H9 (cell line): ENCODE data around the gene FAM221B. TPM values are rescaled to one million over a fixed set of nuclear protein-coding genes. Genes with fewer than 3 reads are reported as not detected.

Source experiments
- DNase-seq: peaks from one replicate; pipeline ENCODE4 v3.0.0-alpha.2; 2017
- H2AFZ ChIP-seq: one replicate; pipeline ENCODE4 v1.6.1; 2013; ENCODE audit warnings: mild to moderate bottlenecking, low read length, control low read depth, moderate library complexity
- H2AK5ac ChIP-seq: 2 replicates; pipeline ENCODE4 v1.6.1; 2013; ENCODE audit warnings: low read length, control low read depth, mixed read lengths; ENCODE audit not compliant: insufficient read length
- H2BK120ac ChIP-seq: one replicate; pipeline ENCODE4 v1.6.1; 2013; ENCODE audit warnings: low read depth, mild to moderate bottlenecking, low read length, control low read depth, inconsistent platforms; ENCODE audit not compliant: poor library complexity, severe bottlenecking
- H2BK12ac ChIP-seq: 2 replicates; pipeline ENCODE4 v1.6.1; 2013; ENCODE audit warnings: low read length, control low read depth, mixed read lengths, low read depth; ENCODE audit not compliant: insufficient read length
- H2BK15ac ChIP-seq: 2 replicates; pipeline ENCODE4 v1.6.1; 2013; ENCODE audit warnings: low read depth, low read length, control low read depth
- H2BK20ac ChIP-seq: one replicate; pipeline ENCODE4 v1.6.1; 2013; ENCODE audit warnings: low read depth, mild to moderate bottlenecking, low read length, control low read depth, inconsistent platforms; ENCODE audit not compliant: poor library complexity, severe bottlenecking
- H2BK5ac ChIP-seq: 2 replicates; pipeline ENCODE4 v1.6.1; 2013; ENCODE audit warnings: low read length, control low read depth, mixed read lengths; ENCODE audit not compliant: insufficient read length
- H3K14ac ChIP-seq: 2 replicates; pipeline ENCODE4 v1.6.1; 2013; ENCODE audit warnings: low read length, control low read depth; ENCODE audit not compliant: insufficient read depth
- H3K18ac ChIP-seq: 2 replicates; pipeline ENCODE4 v1.6.1; 2013; ENCODE audit warnings: low read depth, mild to moderate bottlenecking, mixed read lengths, low read length, control low read depth; ENCODE audit not compliant: insufficient read length
- H3K23ac ChIP-seq: 2 replicates; pipeline ENCODE4 v1.6.1; 2013; ENCODE audit warnings: low read length, control low read depth, mixed read lengths, low read depth; ENCODE audit not compliant: insufficient read length
- H3K23me2 ChIP-seq: 2 replicates; pipeline ENCODE4 v1.6.1; 2013; ENCODE audit warnings: low read depth, mild to moderate bottlenecking, mixed read lengths, low read length, control low read depth; ENCODE audit not compliant: insufficient read length, poor library complexity, severe bottlenecking
- H3K27ac ChIP-seq: 2 replicates; pipeline ENCODE4 v1.5.1; 2013; ENCODE audit warnings: low read length, control low read depth, mixed read lengths, low read depth; ENCODE audit not compliant: insufficient read length
- H3K27me3 ChIP-seq: 2 replicates; pipeline ENCODE4 v1.6.1; 2013; ENCODE audit warnings: low read length, control low read depth, inconsistent platforms; ENCODE audit not compliant: insufficient read depth
- H3K4ac ChIP-seq: 2 replicates; pipeline ENCODE4 v1.6.1; 2013; ENCODE audit warnings: low read depth, mild to moderate bottlenecking, control low read depth, inconsistent platforms, low read length, moderate library complexity
- H3K4me1 ChIP-seq: 2 replicates; pipeline ENCODE4 v1.6.1; 2013; ENCODE audit warnings: low read length, control low read depth, inconsistent platforms; ENCODE audit not compliant: insufficient read depth
- H3K4me2 ChIP-seq: 2 replicates; pipeline ENCODE4 v1.6.1; 2013; ENCODE audit warnings: low read length, control low read depth, mixed read lengths; ENCODE audit not compliant: insufficient read length, insufficient read depth
- H3K56ac ChIP-seq: 2 replicates; pipeline ENCODE4 v1.6.1; 2013; ENCODE audit warnings: low read depth, mild to moderate bottlenecking, mixed read lengths, low read length, control low read depth; ENCODE audit not compliant: insufficient read length
- H3K79me1 ChIP-seq: 2 replicates; pipeline ENCODE4 v1.6.1; 2013; ENCODE audit warnings: low read depth, mild to moderate bottlenecking, moderate library complexity, low read length, control low read depth, inconsistent platforms; ENCODE audit not compliant: insufficient read depth, poor library complexity, severe bottlenecking
- H3K79me2 ChIP-seq: 2 replicates; pipeline ENCODE4 v1.6.1; 2013; ENCODE audit warnings: low read length, control low read depth, inconsistent platforms; ENCODE audit not compliant: insufficient read depth
- H3K9ac ChIP-seq: 2 replicates; pipeline ENCODE4 v1.6.1; 2013; ENCODE audit warnings: low read length, control low read depth, mixed read lengths; ENCODE audit not compliant: insufficient read length; ENCODE audit errors: extremely low read depth
- H3K9me3 ChIP-seq: one replicate; pipeline ENCODE4 v1.6.1; 2013; ENCODE audit warnings: low read depth, low read length, inconsistent platforms; ENCODE audit not compliant: control insufficient read depth
- H3T11ph ChIP-seq: one replicate; pipeline ENCODE4 v1.6.1; 2013; ENCODE audit warnings: mild to moderate bottlenecking, low read length, control low read depth, inconsistent platforms
- H4K20me1 ChIP-seq: one replicate; pipeline ENCODE4 v1.6.1; 2013; ENCODE audit not compliant: control insufficient read depth, insufficient read length, insufficient read depth
- H4K5ac ChIP-seq: 2 replicates; pipeline ENCODE4 v1.6.1; 2013; ENCODE audit warnings: low read depth, mild to moderate bottlenecking, mixed read lengths, low read length, control low read depth; ENCODE audit not compliant: insufficient read length
- H4K8ac ChIP-seq: replicated peaks from 2 replicates; pipeline ENCODE4 v1.6.1; 2013; ENCODE audit warnings: low read length, control low read depth, mixed read lengths, low read depth; ENCODE audit not compliant: insufficient read length
- H4K91ac ChIP-seq: 2 replicates; pipeline ENCODE4 v1.6.1; 2013; ENCODE audit warnings: low read depth, mild to moderate bottlenecking, moderate library complexity, mixed read lengths, low read length, control low read depth; ENCODE audit not compliant: insufficient read length
- H3K27ac Mint-ChIP-seq, 3 experiments: 2 replicates in 2 of 3; 3 replicates in 1 of 3; pipeline ENCODE4 v1.8.0; 2020 to 2021; ENCODE audit warnings: mixed read lengths in 3 of 3, mild to moderate bottlenecking in 1 of 3, moderate library complexity in 1 of 3
- H3K27me3 Mint-ChIP-seq: 2 replicates; pipeline ENCODE4 v1.8.0; 2021; ENCODE audit warnings: low read depth, mild to moderate bottlenecking, moderate library complexity, mixed read lengths
- H3K36me3 Mint-ChIP-seq, 3 experiments: 2 replicates in 2 of 3; 3 replicates in 1 of 3; pipeline ENCODE4 v1.8.0; 2020 to 2021; ENCODE audit warnings: low read depth in 3 of 3, mixed read lengths in 3 of 3; ENCODE audit not compliant: insufficient read depth in 1 of 3
- H3K4me1 Mint-ChIP-seq, 2 experiments: 2 replicates each; pipeline ENCODE4 v1.8.0; 2020; ENCODE audit warnings: mixed read lengths in 2 of 2
- H3K4me3 Mint-ChIP-seq, 2 experiments: 2 replicates in 1 of 2; 3 replicates in 1 of 2; pipeline ENCODE4 v1.8.0; 2020 to 2021; ENCODE audit warnings: mild to moderate bottlenecking in 2 of 2, mixed read lengths in 2 of 2, moderate library complexity in 1 of 2
- H3K9me3 Mint-ChIP-seq, 2 experiments: 2 replicates in 1 of 2; 3 replicates in 1 of 2; pipeline ENCODE4 v1.8.0; 2020; ENCODE audit warnings: mild to moderate bottlenecking in 2 of 2, mixed read lengths in 2 of 2, moderate library complexity in 1 of 2
- WGBS: extraction: QIAGEN DNeasy Blood & Tissue Kit; methylation state at CpG from one replicate; pipeline ENCODE4 v1.1.7; 2013; ENCODE audit warnings: missing lambda C conversion rate, low lambda C conversion rate, mixed read lengths; ENCODE audit not compliant: insufficient read length; ENCODE audit errors: extremely low coverage; 5-methylcytosine and 5-hydroxymethylcytosine counted together
- total RNA-seq: library from RNA; stranded (reverse); gene quantifications from 2 replicates; pipeline ENCODE4 v1.2.1, GENCODE V29; 2021
- TF ChIP-seq, protein P1 (sequence below): fragments of 200-600 bp; sonication (generic); conservative IDR thresholded peaks from 3 replicates; pipeline ENCODE4 v1.8.0; 2021; ENCODE audit warnings: antibody characterized with exemption, mild to moderate bottlenecking

Gene FAM221B
- total RNA-seq, 1 experiment from 2014 or later = not detected

DNA sequence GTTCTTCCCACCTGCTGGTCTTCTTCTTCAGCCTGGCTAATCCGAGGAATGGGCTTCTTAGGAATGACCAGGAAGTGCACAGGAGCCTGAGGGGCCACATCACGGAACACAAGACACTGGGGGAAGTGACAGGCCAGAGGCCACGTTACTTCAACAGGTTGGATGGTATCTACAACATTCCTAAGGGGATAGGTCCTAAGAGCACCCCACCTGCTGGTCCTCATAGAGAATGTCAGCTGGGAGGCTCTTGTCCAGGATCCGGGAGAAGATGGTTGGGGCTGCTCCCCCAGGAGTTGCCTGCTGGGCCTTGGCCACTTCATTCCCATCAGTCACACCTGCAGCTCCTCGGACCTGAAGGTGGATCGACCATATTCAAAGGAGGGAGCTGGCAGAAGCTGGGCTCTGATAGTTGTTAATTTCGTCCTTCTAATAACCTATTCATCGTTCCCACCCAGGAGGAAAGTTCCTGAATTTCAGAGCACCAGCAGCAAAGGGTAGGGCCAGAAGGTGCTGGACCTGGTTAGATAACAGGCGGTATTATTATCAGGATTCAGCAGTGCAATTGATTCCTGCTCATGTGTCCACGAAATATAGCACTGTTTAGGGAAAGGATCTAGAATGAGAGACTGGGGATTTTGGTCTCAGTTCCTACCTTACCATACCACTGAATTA lies 15.0 kb downstream of the FAM221B start:
- Histone ChIP-seq H3K79me2 (no peaks in the 10 kb centered on the region), H3K56ac (no peak overlapping the region), H3K27ac (no peak overlapping the region), H2BK12ac (no peak overlapping the region), H3K18ac (no peak overlapping the region), H3K4me2 (peak overlapping the region; percentile 55), H4K91ac (no peak overlapping the region), H4K5ac (no peak overlapping the region), H3K4ac (no peak overlapping the region), H2BK120ac (no peak overlapping the region), H3K79me1 (no peaks in the 10 kb centered on the region), H2BK20ac (no peak overlapping the region), H2BK5ac (no peak overlapping the region), H3K23ac (no peak overlapping the region), H3K14ac (no peak overlapping the region), H2BK15ac (no peak overlapping the region), H2AFZ (no peak overlapping the region), H3K23me2 (peaks cover 9% of the 10 kb centered on the region), H3T11ph (no peak overlapping the region), H4K20me1 (no peaks in the 10 kb centered on the region), H4K8ac (no peak overlapping the region), H3K4me1 (no peaks in the 10 kb centered on the region), H3K9ac (no peak overlapping the region), H3K27me3 (no peaks in the 10 kb centered on the region), H3K9me3 (no peaks in the 10 kb centered on the region), H2AK5ac (no peak overlapping the region)
- Mint-ChIP-seq H3K27ac (0 out of 7 replicates have a peak overlapping the region, but pooled peaks of 1 of the 3 experiments have one; percentile 21), H3K4me1 (peaks cover 20 to 21% of the 10 kb centered on the region in 2 experiments), H3K9me3 (no peaks in the 10 kb centered on the region; a peak in 1 of 5 replicates), H3K36me3 (peaks cover 5 to 14% (median 8%) of the 10 kb centered on the region in 3 experiments; a peak in 4 of 7 replicates), H3K4me3 (peak overlapping the region; percentile 84 to 92), H3K27me3 (peaks cover 12% of the 10 kb centered on the region)
- WGBS = no CpG with 5 or more reads among the region's 10 CpGs
- peak; percentile 69 for DNase-seq
- TF ChIP-seq, protein P1, sequence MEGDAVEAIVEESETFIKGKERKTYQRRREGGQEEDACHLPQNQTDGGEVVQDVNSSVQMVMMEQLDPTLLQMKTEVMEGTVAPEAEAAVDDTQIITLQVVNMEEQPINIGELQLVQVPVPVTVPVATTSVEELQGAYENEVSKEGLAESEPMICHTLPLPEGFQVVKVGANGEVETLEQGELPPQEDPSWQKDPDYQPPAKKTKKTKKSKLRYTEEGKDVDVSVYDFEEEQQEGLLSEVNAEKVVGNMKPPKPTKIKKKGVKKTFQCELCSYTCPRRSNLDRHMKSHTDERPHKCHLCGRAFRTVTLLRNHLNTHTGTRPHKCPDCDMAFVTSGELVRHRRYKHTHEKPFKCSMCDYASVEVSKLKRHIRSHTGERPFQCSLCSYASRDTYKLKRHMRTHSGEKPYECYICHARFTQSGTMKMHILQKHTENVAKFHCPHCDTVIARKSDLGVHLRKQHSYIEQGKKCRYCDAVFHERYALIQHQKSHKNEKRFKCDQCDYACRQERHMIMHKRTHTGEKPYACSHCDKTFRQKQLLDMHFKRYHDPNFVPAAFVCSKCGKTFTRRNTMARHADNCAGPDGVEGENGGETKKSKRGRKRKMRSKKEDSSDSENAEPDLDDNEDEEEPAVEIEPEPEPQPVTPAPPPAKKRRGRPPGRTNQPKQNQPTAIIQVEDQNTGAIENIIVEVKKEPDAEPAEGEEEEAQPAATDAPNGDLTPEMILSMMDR = peak; percentile 58
